K562 (cell line): ENCODE measurements around the gene MIF. TPM values are rescaled to one million over a fixed set of nuclear protein-coding genes. Genes with fewer than 3 reads are reported as not detected.

Experiments used
- FIP1L1 ChIP-seq: fragments of 200-400 bp; formaldehyde crosslinking; IDR thresholded peaks from 2 replicates; pipeline ENCODE4 v1.6.1; 2018; ENCODE audit warnings: mild to moderate bottlenecking, low read depth, low read length; ENCODE audit not compliant: poor library complexity, severe bottlenecking
- FOXA1 ChIP-seq: fragments of 450-650 bp; IDR thresholded peaks from 2 replicates; pipeline ENCODE4 v1.6.1; 2016; ENCODE audit warnings: mild to moderate bottlenecking, borderline replicate concordance
- JUND ChIP-seq, 2 experiments: IDR thresholded peaks; 2 replicates in 1 of 2; 3 replicates in 1 of 2; pipeline ENCODE4 v1.6.1; 2011; ENCODE audit warnings: borderline replicate concordance in 2 of 2, low read depth in 2 of 2, low read length in 2 of 2, improper control_type of control experiment in 1 of 2, missing biosample characterization in 1 of 2, missing genetic modification characterization in 1 of 2, missing genetic modification reagents in 1 of 2
- MBD2 ChIP-seq: sonication (generic); IDR thresholded peaks from 2 replicates; pipeline ENCODE4 v1.6.1; 2016; ENCODE audit warnings: low read depth, borderline replicate concordance
- MEIS2 ChIP-seq: fragments of 450-650 bp; IDR thresholded peaks from 2 replicates; pipeline ENCODE4 v1.6.1; 2014; ENCODE audit warnings: mild to moderate bottlenecking; ENCODE audit not compliant: partially characterized antibody
- MXI1 ChIP-seq: IDR thresholded peaks from 2 replicates; pipeline ENCODE4 v1.6.1; 2011; ENCODE audit warnings: low read depth, mild to moderate bottlenecking, improper control_type of control experiment, low read length
- RREB1 ChIP-seq: fragments of 250-450 bp; sonication (Bioruptor Pico); IDR thresholded peaks from 2 replicates; pipeline ENCODE4 v1.4.0; 2020
- SMC3 ChIP-seq: conservative IDR thresholded peaks from 2 replicates; pipeline ENCODE4 v1.6.1; 2011; ENCODE audit warnings: low read depth, low read length, improper control_type of control experiment; ENCODE audit not compliant: insufficient read depth
- TEAD4 ChIP-seq, 2 experiments: sonication (generic) in 1 of 2; formaldehyde crosslinking in 1 of 2; IDR thresholded peaks; 2 replicates each; pipeline versions ENCODE4 v1.6.1 to v1.8.0; 2012 to 2022; ENCODE audit warnings: borderline replicate concordance in 1 of 2, inconsistent platforms in 1 of 2, low read length in 1 of 2, mild to moderate bottlenecking in 1 of 2, missing genetic modification reagents in 1 of 2
- YY1 ChIP-seq, 3 experiments: IDR thresholded peaks; 2 replicates each; pipeline ENCODE4 v1.6.1; 2011; ENCODE audit warnings: low read length in 2 of 3, mild to moderate bottlenecking in 2 of 3, moderate library complexity in 2 of 3, borderline replicate concordance in 1 of 3, control low read depth in 1 of 3, low read depth in 1 of 3; ENCODE audit not compliant: insufficient read depth in 3 of 3, insufficient replicate concordance in 2 of 3, control insufficient read depth in 1 of 3, insufficient read length in 1 of 3; ENCODE audit errors: extremely low read depth in 1 of 3
- ZBTB2 ChIP-seq: fragments of 450-650 bp; IDR thresholded peaks from 2 replicates; pipeline ENCODE4 v1.6.1; 2016; ENCODE audit warnings: antibody characterized with exemption
- ZNF445 ChIP-seq: fragments of 250-450 bp; sonication (Bioruptor Pico); IDR thresholded peaks from 2 replicates; pipeline ENCODE4 v1.4.0; 2020; ENCODE audit warnings: low read depth, mild to moderate bottlenecking, moderate library complexity
- polyA plus RNA-seq, 8 experiments: library from polyadenylated mRNA; depleted of rRNA in 4 of 8; stranded (reverse) in 5 of 8; unstranded in 3 of 8; fragments of >200 nt; fragmentation: Nextera tagmentation in 2 of 8; fragmentation: Illumina TruSeq in 1 of 8; extraction: Ambion mirVana in 2 of 8; extraction: Trizol in 1 of 8; gene quantifications; 2 replicates each; pipeline versions ENCODE4 v1.2.1 to v1.2.3, GENCODE V29; 2011 to 2014; ENCODE audit warnings: inconsistent platforms in 1 of 8, missing spikeins in 1 of 8
- total RNA-seq, 7 experiments: library from RNA; depleted of rRNA in 6 of 7; stranded (reverse); fragments of >200 nt in 6 of 7; fragmentation: Illumina TruSeq in 2 of 7; extraction: Trizol in 2 of 7; gene quantifications; 2 replicates each; pipeline versions ENCODE4 v1.2.1 to v1.2.3, GENCODE V29; 2011 to 2021; ENCODE audit warnings: low replicate concordance in 1 of 7
- TF ChIP-seq, protein P1 (sequence below): fragments of 250-450 bp; sonication (Bioruptor Pico); IDR thresholded peaks from 2 replicates; pipeline ENCODE4 v1.4.0; 2020; ENCODE audit warnings: mild to moderate bottlenecking, moderate library complexity, borderline replicate concordance
- TF ChIP-seq, protein P2 (sequence below), 2 experiments: fragments of 450-650 bp in 1 of 2; sonication (generic) in 1 of 2; formaldehyde crosslinking in 1 of 2; IDR thresholded peaks in 1 of 2; conservative IDR thresholded peaks in 1 of 2; 2 replicates each; pipeline versions ENCODE4 v1.6.1 to v1.8.1; 2016 to 2023; ENCODE audit warnings: mild to moderate bottlenecking in 2 of 2, moderate library complexity in 2 of 2, inconsistent platforms in 1 of 2, missing genetic modification reagents in 1 of 2

MIF gene
- total and polyA plus RNA-seq, 9 of the 15 experiments (the other 6 are each of a cell fraction or from before 2014, with no cell fraction given) = 7.4 to 666 (median 193) TPM

- TF ChIP-seq RREB1 (CRISPR knock-in tag) (no peak), MXI1 (no peak), FIP1L1 (no peak), JUND (IDR thresholded peaks at IDR 0.05; ENCODE audit: borderline replicate concordance, low read depth, low read length) (0 out of 2 replicates have a peak, but pooled peaks have one; percentile 49), JUND (tag; IDR thresholded peaks at IDR 0.05; ENCODE audit: borderline replicate concordance, low read depth, low read length) (peak; percentile 22; the same call in 1 of the 3 replicates), FOXA1 (no peak), MBD2 (no peak), ZBTB2 (no peak), TEAD4 (IDR thresholded peaks at IDR 0.05; ENCODE audit: low read length) (peak; percentile 35; the same call in 1 of the 2 replicates), TEAD4 (CRISPR knock-in tag; IDR thresholded peaks at IDR 0.05; ENCODE audit: borderline replicate concordance) (no peak), MEIS2 (peak; percentile 50), ZNF445 (CRISPR knock-in tag) (no peak), YY1 (IDR thresholded peaks at IDR 0.05; ENCODE audit: borderline replicate concordance in 1 of 3, control insufficient read depth in 1 of 3, extremely low read depth in 1 of 3, insufficient read depth in 3 of 3, insufficient read length in 1 of 3, insufficient replicate concordance in 2 of 3, low read depth in 1 of 3, low read length in 2 of 3) (peak in 1 of 3 experiments; percentile 8), SMC3 (no peak)
- TF ChIP-seq, protein P1, sequence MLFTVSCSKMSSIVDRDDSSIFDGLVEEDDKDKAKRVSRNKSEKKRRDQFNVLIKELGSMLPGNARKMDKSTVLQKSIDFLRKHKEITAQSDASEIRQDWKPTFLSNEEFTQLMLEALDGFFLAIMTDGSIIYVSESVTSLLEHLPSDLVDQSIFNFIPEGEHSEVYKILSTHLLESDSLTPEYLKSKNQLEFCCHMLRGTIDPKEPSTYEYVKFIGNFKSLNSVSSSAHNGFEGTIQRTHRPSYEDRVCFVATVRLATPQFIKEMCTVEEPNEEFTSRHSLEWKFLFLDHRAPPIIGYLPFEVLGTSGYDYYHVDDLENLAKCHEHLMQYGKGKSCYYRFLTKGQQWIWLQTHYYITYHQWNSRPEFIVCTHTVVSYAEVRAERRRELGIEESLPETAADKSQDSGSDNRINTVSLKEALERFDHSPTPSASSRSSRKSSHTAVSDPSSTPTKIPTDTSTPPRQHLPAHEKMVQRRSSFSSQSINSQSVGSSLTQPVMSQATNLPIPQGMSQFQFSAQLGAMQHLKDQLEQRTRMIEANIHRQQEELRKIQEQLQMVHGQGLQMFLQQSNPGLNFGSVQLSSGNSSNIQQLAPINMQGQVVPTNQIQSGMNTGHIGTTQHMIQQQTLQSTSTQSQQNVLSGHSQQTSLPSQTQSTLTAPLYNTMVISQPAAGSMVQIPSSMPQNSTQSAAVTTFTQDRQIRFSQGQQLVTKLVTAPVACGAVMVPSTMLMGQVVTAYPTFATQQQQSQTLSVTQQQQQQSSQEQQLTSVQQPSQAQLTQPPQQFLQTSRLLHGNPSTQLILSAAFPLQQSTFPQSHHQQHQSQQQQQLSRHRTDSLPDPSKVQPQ (CRISPR knock-in tag) = no peak
- TF ChIP-seq, protein P2, sequence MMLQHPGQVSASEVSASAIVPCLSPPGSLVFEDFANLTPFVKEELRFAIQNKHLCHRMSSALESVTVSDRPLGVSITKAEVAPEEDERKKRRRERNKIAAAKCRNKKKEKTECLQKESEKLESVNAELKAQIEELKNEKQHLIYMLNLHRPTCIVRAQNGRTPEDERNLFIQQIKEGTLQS (IDR thresholded peaks at IDR 0.05) = peak; percentile 58; the same call in 1 of the 2 replicates
- TF ChIP-seq, protein P2 (CRISPR knock-in tag; conservative IDR thresholded peaks at IDR 0.05) = no peak
These were observed 7.4 kb downstream of the MIF start (continued) for GRCh38 chr22:23901600-23901999.
